Ectodermal cell (in vitro differentiated cells): ENCODE measurements around the gene SLC9A9.

Experiments
- H3K27ac ChIP-seq: 2 replicates; pipeline ENCODE4 v1.7.0; 2013; ENCODE audit warnings: mild to moderate bottlenecking, low read depth, low read length; ENCODE audit not compliant: insufficient read depth, poor library complexity, severe bottlenecking
- H3K27me3 ChIP-seq: 2 replicates; pipeline ENCODE4 v1.7.0; 2013; ENCODE audit warnings: mild to moderate bottlenecking, low read length; ENCODE audit not compliant: insufficient read depth, control insufficient read depth, poor library complexity, severe bottlenecking
- H3K36me3 ChIP-seq: one replicate; pipeline ENCODE4 v1.7.0; 2013; ENCODE audit warnings: low read length; ENCODE audit not compliant: control insufficient read depth, insufficient read depth
- H3K4me1 ChIP-seq: one replicate; pipeline ENCODE4 v1.7.0; 2013; ENCODE audit warnings: low read length; ENCODE audit not compliant: control insufficient read depth, insufficient read depth
- H3K4me3 ChIP-seq: 2 replicates; pipeline ENCODE4 v1.7.0; 2013; ENCODE audit warnings: low read depth, low read length, control low read depth; ENCODE audit not compliant: insufficient read depth
- H3K9me3 ChIP-seq: 2 replicates; pipeline ENCODE4 v1.7.0; 2013; ENCODE audit warnings: mild to moderate bottlenecking, low read length, moderate library complexity; ENCODE audit not compliant: control insufficient read depth
- WGBS, 2 experiments: methylation state at CpG; one replicate each; pipeline ENCODE4 v1.1.7; 2013; ENCODE audit warnings: missing lambda C conversion rate in 2 of 2; 5-methylcytosine and 5-hydroxymethylcytosine counted together

SLC9A9 gene

GRCh38 chr3:143574933-143575332 lies 273.3 kb downstream of the SLC9A9 start:
- Histone ChIP-seq H3K36me3 (no peaks in the 10 kb centered on the region), H3K9me3 (no peaks in the 10 kb centered on the region), H3K4me1 (no peaks in the 10 kb centered on the region), H3K4me3 (no peak overlapping the region), H3K27me3 (no peaks in the 10 kb centered on the region), H3K27ac (no peak overlapping the region)
- WGBS, 2 experiments = 80 to 90% methylated on average over 1 of the region's 1 CpG

GRCh38 chr3:143573610-143574303 lies 274.5 kb downstream of the SLC9A9 start:
- Histone ChIP-seq H3K4me3 (no peak overlapping the region), H3K27ac (no peak overlapping the region), H3K4me1 (no peaks in the 10 kb centered on the region), H3K36me3 (no peaks in the 10 kb centered on the region), H3K27me3 (no peaks in the 10 kb centered on the region), H3K9me3 (no peaks in the 10 kb centered on the region)
- WGBS, 2 experiments = 95 to 96% methylated on average over 8 of the region's 8 CpGs

DNA sequence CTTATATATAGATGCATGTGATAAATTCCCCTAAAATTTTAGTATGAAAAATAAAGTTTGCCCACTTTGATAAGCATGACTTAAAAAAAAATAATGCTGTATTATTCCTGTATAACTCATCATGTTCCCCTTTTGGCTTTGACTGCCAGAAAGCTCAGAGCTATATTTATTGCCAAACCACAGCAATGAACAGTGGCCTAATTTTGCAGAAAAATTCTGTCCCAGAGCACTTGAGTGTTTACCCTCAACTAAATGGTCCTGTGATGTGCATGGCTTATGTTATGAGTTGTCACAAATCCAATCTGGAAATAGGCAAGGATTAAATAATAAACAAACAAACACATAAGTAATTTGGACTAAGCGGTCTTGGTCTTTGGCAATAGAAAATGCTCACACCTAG lies 276.7 kb downstream of the SLC9A9 start:
- no peaks in the 10 kb centered on the region for H3K9me3 ChIP-seq
- H3K27me3 ChIP-seq = no peaks in the 10 kb centered on the region
- no peak overlapping the region for H3K4me3 ChIP-seq
- no peaks in the 10 kb centered on the region for H3K36me3 ChIP-seq
- 96 to 100% methylated on average over 1 of the region's 1 CpG for WGBS, 2 experiments
- no peaks in the 10 kb centered on the region for H3K4me1 ChIP-seq
- H3K27ac ChIP-seq = no peak overlapping the region

GRCh38 chr3:143567823-143568222 lies 280.4 kb downstream of the SLC9A9 start:
- no peak overlapping the region for H3K27ac ChIP-seq
- no peaks in the 10 kb centered on the region for H3K27me3 ChIP-seq
- H3K4me1 ChIP-seq = no peaks in the 10 kb centered on the region
- WGBS, 2 experiments = 92 to 96% methylated on average over 2 of the region's 2 CpGs
- H3K4me3 ChIP-seq = no peak overlapping the region
- no peaks in the 10 kb centered on the region for H3K9me3 ChIP-seq
- no peaks in the 10 kb centered on the region for H3K36me3 ChIP-seq

- no peaks in the 10 kb centered on the region for H3K27me3 ChIP-seq
- H3K9me3 ChIP-seq = no peaks in the 10 kb centered on the region
- H3K36me3 ChIP-seq = no peaks in the 10 kb centered on the region
- no peaks in the 10 kb centered on the region for H3K4me1 ChIP-seq
- H3K4me3 ChIP-seq = no peak overlapping the region
- no peak overlapping the region for H3K27ac ChIP-seq
Measured at GRCh38 chr3:143565951-143566350, 282.3 kb downstream of the SLC9A9 start.

- WGBS, 2 experiments = 90 to 96% methylated on average over 1 to 3 of the region's 3 CpGs
- Histone ChIP-seq H3K9me3 (no peaks in the 10 kb centered on the region), H3K36me3 (no peaks in the 10 kb centered on the region), H3K27me3 (no peaks in the 10 kb centered on the region), H3K4me1 (no peaks in the 10 kb centered on the region), H3K27ac (no peak overlapping the region), H3K4me3 (no peak overlapping the region)
Measured at GRCh38 chr3:143563786-143564185, 284.5 kb downstream of the SLC9A9 start.

DNA sequence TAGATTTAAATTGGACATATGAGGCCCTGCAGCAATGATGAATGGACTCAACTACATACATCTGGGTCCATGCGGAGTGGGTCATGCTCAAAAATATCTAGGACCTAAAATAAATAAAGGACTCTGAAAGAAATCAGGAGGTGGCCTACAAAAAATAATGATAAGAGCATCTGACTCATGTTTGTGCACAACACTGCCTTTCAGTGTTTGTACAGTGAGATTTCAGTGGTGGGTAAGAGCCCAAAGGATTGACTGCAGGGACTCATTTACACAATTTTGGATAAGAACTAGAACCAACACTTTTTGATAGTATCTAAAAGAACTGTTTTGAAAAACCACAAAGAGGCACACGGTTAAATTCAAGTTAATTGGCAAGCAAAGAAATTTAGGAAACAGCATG lies 285.5 kb downstream of the SLC9A9 start:
- WGBS, 2 experiments = 94% methylated on average over 2 of the region's 2 CpGs
- no peak overlapping the region for H3K27ac ChIP-seq
- H3K27me3 ChIP-seq = no peaks in the 10 kb centered on the region
- H3K36me3 ChIP-seq = no peaks in the 10 kb centered on the region
- no peak overlapping the region for H3K4me3 ChIP-seq
- no peaks in the 10 kb centered on the region for H3K4me1 ChIP-seq
- no peaks in the 10 kb centered on the region for H3K9me3 ChIP-seq

- Histone ChIP-seq H3K27ac (no peak overlapping the region), H3K4me3 (no peak overlapping the region), H3K27me3 (no peaks in the 10 kb centered on the region), H3K4me1 (no peaks in the 10 kb centered on the region), H3K9me3 (no peaks in the 10 kb centered on the region), H3K36me3 (no peaks in the 10 kb centered on the region)
- 95% methylated on average over 3 of the region's 3 CpGs; no CpG with 5 or more reads in 1 of the 2 experiments for WGBS, 2 experiments
Measured at GRCh38 chr3:143559296-143559695, 289.0 kb downstream of the SLC9A9 start.

GRCh38 chr3:143552851-143553250 lies 295.4 kb downstream of the SLC9A9 start:
- Histone ChIP-seq H3K36me3 (no peaks in the 10 kb centered on the region), H3K27ac (no peak overlapping the region), H3K4me1 (no peaks in the 10 kb centered on the region), H3K9me3 (no peaks in the 10 kb centered on the region), H3K4me3 (no peak overlapping the region), H3K27me3 (no peaks in the 10 kb centered on the region)
- WGBS, 2 experiments = 95 to 97% methylated on average over 3 of the region's 3 CpGs

DNA sequence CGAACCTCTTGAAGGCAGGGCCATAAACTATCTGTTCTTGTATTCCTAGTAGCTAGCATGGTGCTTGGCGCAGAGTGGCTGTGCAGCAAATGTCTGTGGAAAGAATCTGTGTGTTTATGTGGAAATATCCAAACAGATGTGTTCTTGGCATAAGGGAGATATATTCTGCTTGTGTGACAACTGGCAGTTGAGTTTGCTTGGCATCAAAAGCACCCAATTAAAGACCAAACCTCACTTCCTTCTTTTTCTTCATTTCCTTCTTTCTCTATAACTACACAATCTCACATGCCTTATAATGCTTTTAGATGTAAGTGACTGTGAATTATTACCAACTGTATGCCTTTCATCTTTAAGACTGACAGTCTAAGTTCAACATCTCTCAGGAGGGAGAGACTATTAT lies 296.5 kb downstream of the SLC9A9 start:
- Histone ChIP-seq H3K4me3 (no peak overlapping the region), H3K9me3 (no peaks in the 10 kb centered on the region), H3K4me1 (no peaks in the 10 kb centered on the region), H3K27me3 (no peaks in the 10 kb centered on the region), H3K36me3 (no peaks in the 10 kb centered on the region), H3K27ac (no peak overlapping the region)
- 96 to 98% methylated on average over 2 of the region's 2 CpGs for WGBS, 2 experiments
